ENCODE results near the gene GOLGA6L22.
"Not testable (repeated sequence)": the region's sequence is repeated elsewhere in the genome, so short reads cannot be mapped to it uniquely, and the experiment has no call there.

The GOLGA6L22 gene

DNA sequence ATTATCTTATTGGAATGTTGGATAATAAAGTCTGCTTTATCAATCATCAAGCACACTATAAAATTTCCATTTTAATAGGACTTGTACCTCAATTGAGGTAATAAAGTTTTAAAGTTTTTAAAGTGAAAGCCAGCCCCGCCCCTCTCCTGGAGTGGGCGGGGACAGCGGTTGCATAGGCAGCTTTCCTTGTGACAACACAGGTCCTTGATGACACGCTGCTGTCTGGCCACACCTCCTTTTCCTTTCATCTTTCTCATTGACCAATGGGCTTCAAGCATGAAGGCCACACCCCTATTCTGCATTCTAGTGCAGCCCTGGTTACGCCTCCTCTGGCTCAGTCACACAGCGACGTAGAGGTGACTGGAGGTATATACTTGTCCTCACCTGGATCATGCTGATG, at the start of gene GOLGA6L22:
TSS of gene GOLGA6L22 (plus strand) at position 301 of the 400 bp plus-strand sequence. CDS start at position 392, 91 bp downstream.
- not testable (repeated sequence) for DNase-seq

GRCh38 chr15:22417288-22417687, 41.4 kb upstream of the GOLGA6L22 start:
- DNase-seq: not testable (repeated sequence)

GRCh38 chr15:22417795-22418194, 40.9 kb upstream of the GOLGA6L22 start:
- DNase-seq: not testable (repeated sequence)

DNA sequence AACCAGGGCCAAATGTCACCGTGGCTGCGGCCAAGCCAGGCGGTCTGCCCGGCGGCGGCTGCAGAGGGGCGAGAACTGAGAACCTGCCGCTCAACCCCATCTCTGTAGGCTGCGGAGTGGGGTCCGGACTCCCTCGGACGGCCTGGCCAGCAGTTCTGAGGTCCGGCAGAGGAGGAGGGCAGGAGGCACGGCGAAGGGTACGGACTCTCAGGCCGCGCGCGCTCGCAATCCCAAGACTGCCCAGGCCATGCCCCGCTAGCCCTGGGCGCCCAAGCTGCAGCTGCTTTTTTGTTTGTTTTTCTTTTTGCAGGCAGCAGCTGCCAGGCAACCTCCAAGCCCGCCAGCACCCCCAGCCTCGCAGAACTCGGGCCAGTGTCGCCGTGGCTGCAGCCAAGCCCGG, 40.5 kb upstream of the GOLGA6L22 start:
- not testable (repeated sequence) for DNase-seq

DNA sequence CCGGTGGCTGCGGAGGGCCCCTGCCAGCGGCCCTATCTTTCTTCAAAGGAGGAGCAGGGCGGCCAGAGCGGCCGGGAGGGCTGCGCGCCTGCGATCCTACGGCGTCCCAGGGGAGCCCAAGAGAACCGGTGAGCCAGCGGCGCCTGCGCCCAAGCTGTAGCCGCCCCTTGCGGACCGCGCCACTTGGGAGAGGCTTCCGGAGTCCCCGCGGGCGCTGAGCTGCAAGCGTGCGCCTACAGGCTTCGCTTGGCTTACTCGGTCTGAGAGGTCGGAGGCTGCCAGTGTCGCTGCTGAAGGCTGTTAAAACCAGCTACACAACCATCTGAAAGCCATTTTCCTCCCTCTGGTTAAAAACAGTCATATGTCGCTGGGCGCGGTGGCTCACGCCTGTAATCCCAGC, 40.0 kb upstream of the GOLGA6L22 start:
- not testable (repeated sequence) for DNase-seq

DNA sequence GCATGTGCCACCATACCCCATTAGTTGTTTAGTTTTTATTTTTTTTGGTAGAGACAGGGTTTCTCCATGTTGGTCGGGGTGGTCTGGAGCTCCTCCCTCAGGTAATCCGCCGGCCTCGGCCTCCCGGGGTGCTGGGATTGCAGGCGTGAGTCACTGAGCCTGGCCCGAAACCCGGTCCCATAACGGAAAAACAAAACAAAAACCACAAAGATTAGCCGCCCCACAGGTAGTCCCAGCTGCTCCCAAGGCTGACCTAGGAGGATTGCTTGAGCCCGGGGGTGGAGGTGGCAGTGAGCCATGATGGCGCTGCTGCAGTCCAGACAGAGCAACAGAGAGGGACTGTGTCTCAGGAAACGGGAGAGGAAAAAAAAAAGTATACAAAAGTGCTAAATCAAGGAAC, 38.4 kb upstream of the GOLGA6L22 start:
- DNase-seq: not testable (repeated sequence)

DNA sequence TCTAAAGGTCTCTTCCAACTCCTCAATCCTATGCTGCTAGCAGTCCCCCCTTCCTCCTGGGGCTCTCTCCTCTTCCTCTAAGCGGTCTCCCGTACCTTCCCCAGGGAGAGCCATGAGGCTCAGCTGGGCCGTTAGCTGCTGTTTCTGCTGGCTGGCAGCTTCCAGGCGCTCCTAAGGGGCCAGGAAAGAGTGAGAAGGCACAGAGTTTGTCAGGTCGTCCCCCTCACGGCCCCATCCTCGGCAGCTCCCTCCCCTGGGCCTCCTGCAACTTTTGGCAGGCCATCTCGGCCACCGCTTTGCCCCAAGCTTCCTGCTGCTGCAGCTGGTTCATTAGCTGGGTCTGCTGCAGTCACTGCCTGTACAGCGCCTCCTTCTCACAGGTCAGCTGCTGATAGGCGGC, 29.3 kb upstream of the GOLGA6L22 start:
- not testable (repeated sequence) for DNase-seq

- DNase-seq: not testable (repeated sequence)
Measured at GRCh38 chr15:22431687-22432086, 27.0 kb upstream of the GOLGA6L22 start.

GRCh38 chr15:22494490-22495113, 35.9 kb downstream of the GOLGA6L22 start:
- peak; percentile 34 for DNase-seq

GRCh38 chr15:22497200-22497599, 38.5 kb downstream of the GOLGA6L22 start:
- not testable (repeated sequence) for DNase-seq

DNA sequence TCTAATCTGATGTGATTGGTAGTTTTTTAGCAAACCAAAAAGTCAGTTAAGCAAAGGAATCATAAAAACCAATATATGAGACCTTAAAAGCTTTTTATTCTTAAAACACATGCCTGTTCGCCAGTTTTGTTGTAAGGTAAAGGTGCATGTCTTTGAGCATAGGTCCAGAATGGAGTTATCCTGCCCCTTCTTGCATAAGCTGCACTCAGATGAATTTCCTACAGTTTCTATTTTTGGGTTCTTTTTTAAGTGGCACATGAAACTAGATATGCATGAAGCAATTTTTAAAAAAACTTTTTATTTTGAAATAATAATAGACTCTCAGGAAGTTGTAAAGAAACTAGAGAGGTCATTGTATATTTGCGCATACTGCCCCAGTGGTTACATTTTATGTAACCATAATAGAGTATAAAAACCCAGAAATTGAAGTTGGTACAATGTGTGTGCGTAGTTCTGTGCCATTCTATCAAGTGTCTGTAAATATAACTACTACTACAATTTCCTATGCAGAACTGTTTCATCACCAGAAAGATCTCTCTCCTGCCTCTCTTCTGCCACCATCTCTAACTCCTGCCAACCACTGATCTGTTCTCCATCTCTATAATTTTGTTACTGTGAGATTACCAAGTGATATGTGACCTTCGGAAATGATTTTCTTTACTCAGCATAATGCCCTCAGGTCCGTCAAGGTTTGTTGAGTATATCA, 39.7 kb downstream of the GOLGA6L22 start:
- DNase-seq: not testable (repeated sequence)

GRCh38 chr15:22502272-22502671, 43.6 kb downstream of the GOLGA6L22 start:
- DNase-seq: not testable (repeated sequence)

GRCh38 chr15:22506959-22507358, 48.3 kb downstream of the GOLGA6L22 start:
- not testable (repeated sequence) for DNase-seq

DNA sequence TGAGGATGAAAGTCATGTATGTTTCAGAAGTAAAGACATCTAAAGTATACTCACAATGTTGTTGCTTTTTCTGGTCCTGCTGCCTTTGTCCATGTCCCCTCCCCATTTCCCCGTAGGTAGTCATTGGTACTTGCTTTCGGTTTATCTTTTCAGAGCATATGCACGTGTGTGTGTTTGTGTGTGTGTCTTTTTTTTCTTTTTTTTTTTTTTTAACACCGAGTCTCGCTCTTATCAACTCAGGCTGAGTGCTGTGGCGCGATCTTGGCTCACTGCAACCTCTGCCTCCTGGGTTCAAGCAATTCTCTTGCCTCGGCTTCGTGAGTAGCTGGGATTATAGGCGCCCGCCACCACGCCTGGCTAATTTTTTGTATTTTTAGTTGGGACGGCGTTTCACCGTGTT, 57.4 kb downstream of the GOLGA6L22 start:
- DNase-seq: not testable (repeated sequence)
